ENCODE data around the gene PRDM12.

PRDM12 gene

DNA sequence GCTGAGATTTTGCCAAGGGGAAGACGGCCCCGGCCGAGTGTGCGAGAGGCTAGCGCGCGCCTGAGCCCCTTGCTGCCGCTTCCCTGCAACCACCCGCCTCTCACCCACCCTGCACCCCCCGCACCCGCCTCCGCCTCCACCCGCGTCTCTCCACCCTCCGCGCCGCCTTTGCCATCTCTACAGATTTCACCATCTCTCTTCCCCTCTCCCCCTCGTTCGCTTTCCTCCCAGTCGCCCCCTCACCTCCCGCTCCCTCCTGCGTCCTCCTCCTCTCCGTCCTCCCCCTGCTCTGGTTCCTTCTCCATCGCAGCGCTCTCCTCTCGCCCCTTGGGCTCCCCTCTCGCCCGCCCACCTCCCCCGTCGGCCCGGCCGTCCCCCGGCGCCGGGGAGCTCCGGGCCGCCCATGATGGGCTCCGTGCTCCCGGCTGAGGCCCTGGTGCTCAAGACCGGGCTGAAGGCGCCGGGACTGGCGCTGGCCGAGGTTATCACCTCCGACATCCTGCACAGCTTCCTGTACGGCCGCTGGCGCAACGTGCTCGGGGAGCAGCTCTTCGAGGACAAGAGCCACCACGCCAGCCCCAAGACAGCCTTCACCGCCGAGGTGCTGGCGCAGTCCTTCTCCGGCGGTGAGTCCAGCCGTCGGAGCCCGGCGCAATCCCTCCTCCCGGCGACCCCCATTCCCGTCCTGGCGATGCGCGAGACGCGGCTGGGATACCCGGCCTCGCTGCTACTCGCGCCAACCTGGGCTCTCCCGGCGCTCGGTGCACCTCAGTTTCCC is at the start of gene PRDM12:
Gene PRDM12 (plus strand): TSS at position 344 of the 778 bp plus-strand sequence. CDS start 60 bp downstream, at position 404.
- TF ChIP-seq, protein P1, sequence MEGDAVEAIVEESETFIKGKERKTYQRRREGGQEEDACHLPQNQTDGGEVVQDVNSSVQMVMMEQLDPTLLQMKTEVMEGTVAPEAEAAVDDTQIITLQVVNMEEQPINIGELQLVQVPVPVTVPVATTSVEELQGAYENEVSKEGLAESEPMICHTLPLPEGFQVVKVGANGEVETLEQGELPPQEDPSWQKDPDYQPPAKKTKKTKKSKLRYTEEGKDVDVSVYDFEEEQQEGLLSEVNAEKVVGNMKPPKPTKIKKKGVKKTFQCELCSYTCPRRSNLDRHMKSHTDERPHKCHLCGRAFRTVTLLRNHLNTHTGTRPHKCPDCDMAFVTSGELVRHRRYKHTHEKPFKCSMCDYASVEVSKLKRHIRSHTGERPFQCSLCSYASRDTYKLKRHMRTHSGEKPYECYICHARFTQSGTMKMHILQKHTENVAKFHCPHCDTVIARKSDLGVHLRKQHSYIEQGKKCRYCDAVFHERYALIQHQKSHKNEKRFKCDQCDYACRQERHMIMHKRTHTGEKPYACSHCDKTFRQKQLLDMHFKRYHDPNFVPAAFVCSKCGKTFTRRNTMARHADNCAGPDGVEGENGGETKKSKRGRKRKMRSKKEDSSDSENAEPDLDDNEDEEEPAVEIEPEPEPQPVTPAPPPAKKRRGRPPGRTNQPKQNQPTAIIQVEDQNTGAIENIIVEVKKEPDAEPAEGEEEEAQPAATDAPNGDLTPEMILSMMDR (IDR thresholded peaks at IDR 0.05) = no peak

GRCh38 chr9:130616451-130616850 is 47.9 kb upstream of the PRDM12 start:
- TF ChIP-seq, protein P1 (IDR thresholded peaks at IDR 0.05) = no peak

GRCh38 chr9:130623466-130623865 is 40.9 kb upstream of the PRDM12 start:
- TF ChIP-seq, protein P1 (IDR thresholded peaks at IDR 0.05) = no peak

DNA sequence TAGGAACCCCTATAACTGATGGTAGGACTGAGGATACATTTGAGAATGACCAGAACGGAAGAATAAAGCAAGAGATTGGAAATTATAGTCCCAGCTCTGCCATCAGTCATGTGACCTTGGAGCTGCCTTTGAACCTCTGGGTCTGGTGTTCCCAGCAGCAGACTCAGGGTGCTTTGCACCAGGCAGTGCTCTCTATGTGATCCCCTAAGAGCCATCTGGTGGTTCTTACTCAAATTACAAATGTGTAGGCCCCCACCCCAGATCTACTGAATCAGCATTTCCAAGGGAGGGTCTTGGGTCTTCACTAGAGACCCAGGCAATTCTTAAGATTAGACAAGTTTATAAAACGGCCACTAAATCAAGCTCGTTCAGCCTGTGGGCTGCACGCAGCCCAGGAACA is 40.2 kb upstream of the PRDM12 start:
- TF ChIP-seq, protein P1 (IDR thresholded peaks at IDR 0.05) = no peak

- TF ChIP-seq, protein P1 (IDR thresholded peaks at IDR 0.05) = no peak
These were observed 38.0 kb upstream of the PRDM12 start for GRCh38 chr9:130626249-130626996.

DNA sequence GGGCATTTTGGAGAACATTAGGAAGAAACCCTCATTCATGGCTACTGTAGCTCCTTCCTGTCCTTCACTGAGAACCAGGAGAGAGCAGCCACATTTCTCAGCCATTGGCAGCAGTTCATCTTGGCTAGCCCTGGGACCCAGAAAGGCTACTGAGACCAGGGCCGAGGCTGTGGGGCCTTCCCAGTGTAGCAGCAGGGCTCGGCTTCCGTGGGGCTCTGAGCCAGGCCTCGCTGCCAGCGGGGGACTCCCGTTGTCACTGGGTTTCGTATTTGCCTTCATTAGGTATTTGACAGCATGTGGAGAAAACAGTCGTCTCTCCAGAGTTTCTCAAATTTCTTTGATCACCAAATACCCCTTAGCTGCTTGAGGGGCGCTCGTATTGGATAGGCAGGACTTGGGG is 37.3 kb upstream of the PRDM12 start:
- TF ChIP-seq, protein P1 (IDR thresholded peaks at IDR 0.05) = no peak

GRCh38 chr9:130627896-130628792 is 36.2 kb upstream of the PRDM12 start:
- TF ChIP-seq, protein P1 (IDR thresholded peaks at IDR 0.05) = no peak
